K562 (cell line): ENCODE data around the gene ATG10. TPM values are rescaled to one million over a fixed set of nuclear protein-coding genes. Genes with fewer than 3 reads are reported as not detected.
A peak's percentile ranks its signal among the peaks of the same experiment; 100 is the strongest.

Experiments
- ATAC-seq: fragments of 200-7000 bp; cut with Tn5 transposase; 3 replicates; pipeline ENCODE4 v1.9.1; 2020; ENCODE audit warnings: moderate library complexity
- BruUV-seq: library from RNA; stranded (reverse); fragments of 400-500 nt; replicated peaks from 2 replicates; lab custom pipeline; 2021; lab: Mats Ljungman, UMichigan
- CTCF ChIA-PET: fragments of 300-600 bp; formaldehyde crosslinking; extraction: SDS; loops from one replicate; lab custom pipeline; 2021; ENCODE audit warnings: low intra/inter-chr PET ratio; lab: Yijun Ruan, JAX
- POLR2A ChIA-PET: fragments of 300-600, 350-650 bp; sonication (Branson Sonifier 250); formaldehyde crosslinking; extraction: SDS; loops from one replicate; lab custom pipeline; 2021; ENCODE audit warnings: antibody characterized with exemption, inconsistent platforms; lab: Yijun Ruan, JAX
- DNase-seq, 4 experiments: peaks; one replicate each; pipeline versions ENCODE4 v3.0.0 to v3.0.0-alpha.2; 2011 to 2018; ENCODE audit warnings: low spot score in 3 of 4, mixed read lengths in 3 of 4; ENCODE audit errors: extremely low read depth in 1 of 4
- FAIRE-seq: peaks from 2 replicates; lab custom pipeline; 2011; peaks lifted over from hg19 to GRCh38; lab: Jason Lieb, UNC
- H2AFZ ChIP-seq: 2 replicates; pipeline ENCODE4 v1.6.0; 2011; ENCODE audit warnings: low read depth, low read length, control low read depth, inconsistent platforms
- H3K27ac ChIP-seq: fragments of 200-600 bp; 3 replicates; pipeline ENCODE4 v1.8.0; 2011; ENCODE audit warnings: low read depth, mild to moderate bottlenecking, control low read depth, inconsistent platforms, low read length, moderate library complexity, mixed read lengths; ENCODE audit errors: extremely low read depth
- H3K27me3 ChIP-seq, 2 experiments: fragments of 300-600 bp in 1 of 2; 2 replicates in 1 of 2; 3 replicates in 1 of 2; pipeline versions ENCODE4 v1.6.0 to v1.8.0; 2011; ENCODE audit warnings: inconsistent platforms in 2 of 2, low read length in 2 of 2, mild to moderate bottlenecking in 1 of 2, mixed read lengths in 1 of 2, moderate library complexity in 1 of 2; ENCODE audit not compliant: control insufficient read depth in 2 of 2, insufficient read depth in 2 of 2
- H3K36me3 ChIP-seq: fragments of 300-600 bp; 3 replicates; pipeline ENCODE4 v1.8.0; 2011; ENCODE audit warnings: mild to moderate bottlenecking, low read length, inconsistent platforms; ENCODE audit not compliant: control insufficient read depth, insufficient read depth
- H3K4me1 ChIP-seq, 2 experiments: fragments of 200-600 bp in 1 of 2; replicated peaks in 1 of 2; 2 replicates in 1 of 2; 3 replicates in 1 of 2; pipeline versions ENCODE4 v1.5.1 to v1.8.0; 2011; ENCODE audit warnings: inconsistent platforms in 2 of 2, low read length in 2 of 2, mild to moderate bottlenecking in 1 of 2, mixed read lengths in 1 of 2, moderate library complexity in 1 of 2; ENCODE audit not compliant: control insufficient read depth in 2 of 2, insufficient read depth in 2 of 2
- H3K4me2 ChIP-seq: 2 replicates; pipeline ENCODE4 v1.6.1; 2011; ENCODE audit warnings: low read length, control low read depth, inconsistent platforms, mixed read lengths; ENCODE audit not compliant: insufficient read depth
- H3K4me3 ChIP-seq: fragments of 200-600 bp; sonication (generic), shearing (Covaris generic); 2 replicates; pipeline ENCODE4 v1.5.1; 2016; ENCODE audit warnings: control low read depth, inconsistent platforms
- H3K79me2 ChIP-seq: fragments of 200-600 bp; 3 replicates; pipeline ENCODE4 v1.8.0; 2011; ENCODE audit warnings: low read length, inconsistent platforms; ENCODE audit not compliant: control insufficient read depth, insufficient read depth
- H3K9ac ChIP-seq, 2 experiments: 2 replicates each; pipeline versions ENCODE4 v1.6.0 to v1.6.1; 2011; ENCODE audit warnings: low read depth in 2 of 2, low read length in 2 of 2, control low read depth in 1 of 2, inconsistent platforms in 1 of 2, mild to moderate bottlenecking in 1 of 2, mixed read lengths in 1 of 2; ENCODE audit not compliant: insufficient read depth in 1 of 2
- H3K9me1 ChIP-seq: one replicate; pipeline ENCODE4 v1.6.0; 2011; ENCODE audit warnings: inconsistent platforms, mild to moderate bottlenecking, low read length, moderate library complexity; ENCODE audit not compliant: control insufficient read depth, insufficient read depth
- H3K9me3 ChIP-seq: replicated peaks from 2 replicates; pipeline ENCODE4 v1.5.1; 2011; ENCODE audit warnings: low read depth, low read length, inconsistent platforms; ENCODE audit not compliant: control insufficient read depth, insufficient read depth
- H4K20me1 ChIP-seq: replicated peaks from 2 replicates; pipeline ENCODE4 v1.6.1; 2011; ENCODE audit warnings: low read length, inconsistent platforms, mixed read lengths; ENCODE audit not compliant: control insufficient read depth, insufficient read depth
- DACH1 ChIP-seq: fragments of 450-650 bp; IDR thresholded peaks from 2 replicates; pipeline ENCODE4 v1.6.1; 2018; ENCODE audit not compliant: partially characterized antibody
- ETV1 ChIP-seq: fragments of 450-650 bp; conservative IDR thresholded peaks from 2 replicates; pipeline ENCODE4 v1.6.1; 2016; ENCODE audit warnings: missing genetic modification characterization, control low read depth, low read depth, missing compliant biosample characterization
- FOXK2 ChIP-seq, 2 experiments: fragments of 450-650 bp; IDR thresholded peaks in 1 of 2; conservative IDR thresholded peaks in 1 of 2; 2 replicates each; pipeline ENCODE4 v1.6.1; 2016; ENCODE audit warnings: low read depth in 2 of 2, mild to moderate bottlenecking in 1 of 2
- GATA2 ChIP-seq: sonication (generic); formaldehyde crosslinking; IDR thresholded peaks from 2 replicates; pipeline ENCODE4 v1.4.0; 2020; ENCODE audit warnings: mild to moderate bottlenecking, missing genetic modification reagents
- GATAD2B ChIP-seq: fragments of 450-650 bp; IDR thresholded peaks from 2 replicates; pipeline ENCODE4 v1.6.1; 2017; ENCODE audit warnings: mild to moderate bottlenecking, borderline replicate concordance
- HMG20B ChIP-seq: fragments of 250-450 bp; sonication (Bioruptor Pico); IDR thresholded peaks from 2 replicates; pipeline ENCODE4 v1.5.0; 2021; ENCODE audit warnings: mild to moderate bottlenecking
- JUNB ChIP-seq: fragments of 450-650 bp; formaldehyde crosslinking; conservative IDR thresholded peaks from 2 replicates; pipeline ENCODE4 v1.4.0; 2020; ENCODE audit warnings: mild to moderate bottlenecking
- MAX ChIP-seq: sonication (generic); formaldehyde crosslinking; IDR thresholded peaks from 2 replicates; pipeline ENCODE4 v1.9.0; 2022; ENCODE audit warnings: mild to moderate bottlenecking, missing genetic modification reagents
- MTA3 ChIP-seq: fragments of 450-650 bp; formaldehyde crosslinking; IDR thresholded peaks from 2 replicates; pipeline ENCODE4 v1.6.1; 2017; ENCODE audit warnings: mild to moderate bottlenecking, borderline replicate concordance
- NEUROD1 ChIP-seq: fragments of 150-350 bp; IDR thresholded peaks from 2 replicates; pipeline ENCODE4 v1.6.1; 2014; ENCODE audit warnings: borderline replicate concordance, low read length, low read depth; ENCODE audit not compliant: partially characterized antibody
- RFX7 ChIP-seq: fragments of 250-450 bp; sonication (Bioruptor Pico); IDR thresholded peaks from 2 replicates; pipeline ENCODE4 v1.5.1; 2021; ENCODE audit warnings: mild to moderate bottlenecking
- SMAD4 ChIP-seq: fragments of 250-450 bp; sonication (Bioruptor Pico); conservative IDR thresholded peaks from 2 replicates; pipeline ENCODE4 v1.8.0; 2021; ENCODE audit warnings: inconsistent platforms, mild to moderate bottlenecking, moderate library complexity
- SMARCE1 ChIP-seq: fragments of 450-650 bp; IDR thresholded peaks from 2 replicates; pipeline ENCODE4 v1.7.1; 2016; ENCODE audit warnings: mild to moderate bottlenecking
- SP1 ChIP-seq: sonication (generic); formaldehyde crosslinking; IDR thresholded peaks from 2 replicates; pipeline ENCODE4 v1.8.1; 2022; ENCODE audit warnings: mild to moderate bottlenecking, missing genetic modification reagents
- THRAP3 ChIP-seq: fragments of 450-650 bp; IDR thresholded peaks from 2 replicates; pipeline ENCODE4 v1.6.1; 2016; ENCODE audit warnings: mild to moderate bottlenecking, inconsistent platforms, borderline replicate concordance
- XRCC4 ChIP-seq: IDR thresholded peaks from one replicate; pipeline ENCODE4 v1.6.1; 2011; ENCODE audit not compliant: insufficient read depth, insufficient read length; ENCODE audit errors: extremely low read depth
- XRCC5 ChIP-seq: fragments of 200-400 bp; formaldehyde crosslinking; IDR thresholded peaks from 2 replicates; pipeline ENCODE4 v1.6.1; 2017; ENCODE audit warnings: low read depth, mild to moderate bottlenecking, low read length
- ZNF134 ChIP-seq: fragments of 250-450 bp; sonication (Bioruptor Pico); conservative IDR thresholded peaks from 2 replicates; pipeline ENCODE4 v1.4.0; 2020
- ZNF644 ChIP-seq: fragments of 200-800 bp; sonication (Bioruptor generic); IDR thresholded peaks from 2 replicates; pipeline ENCODE4 v1.6.1; 2016; ENCODE audit warnings: low read depth, missing genetic modification characterization, missing compliant biosample characterization
- WGBS: fragments of 100-300 bp; shearing (Covaris generic); methylation state at CpG from one replicate; pipeline ENCODE4 v1.1.6; 2016; ENCODE audit warnings: low coverage, mixed read lengths; ENCODE audit not compliant: insufficient coverage; ENCODE audit errors: missing lambda C conversion rate; 5-methylcytosine and 5-hydroxymethylcytosine counted together
- in situ Hi-C: fragments of 300-500 bp; cut with MboI; formaldehyde crosslinking; loops from 4 replicates; pipeline ENCODE4 v1.15.0; 2018; ENCODE audit warnings: inconsistent platforms, mixed read lengths
- intact Hi-C: fragments of 100-400 bp; cut with micrococcal nuclease; formaldehyde crosslinking; loops from 2 replicates; pipeline ENCODE4 v1.14.2; 2022
- polyA plus RNA-seq, 8 experiments: library from polyadenylated mRNA; depleted of rRNA in 4 of 8; stranded (reverse) in 5 of 8; unstranded in 3 of 8; fragments of >200 nt; fragmentation: Nextera tagmentation in 2 of 8; fragmentation: Illumina TruSeq in 1 of 8; extraction: Ambion mirVana in 2 of 8; extraction: Trizol in 1 of 8; gene quantifications; 2 replicates each; pipeline versions ENCODE4 v1.2.1 to v1.2.3, GENCODE V29; 2011 to 2014; ENCODE audit warnings: inconsistent platforms in 1 of 8, missing spikeins in 1 of 8
- total RNA-seq, 7 experiments: library from RNA; depleted of rRNA in 6 of 7; stranded (reverse); fragments of >200 nt in 6 of 7; fragmentation: Illumina TruSeq in 2 of 7; extraction: Trizol in 2 of 7; gene quantifications; 2 replicates each; pipeline versions ENCODE4 v1.2.1 to v1.2.3, GENCODE V29; 2011 to 2021; ENCODE audit warnings: low replicate concordance in 1 of 7
- TF ChIP-seq, protein P1 (sequence below), 3 experiments: IDR thresholded peaks in 2 of 3; conservative IDR thresholded peaks in 1 of 3; 2 replicates each; pipeline ENCODE4 v1.5.1; 2011 to 2012; ENCODE audit warnings: low read length in 3 of 3, mild to moderate bottlenecking in 3 of 3, control low read depth in 2 of 3, improper control_type of control experiment in 1 of 3, inconsistent platforms in 1 of 3, low read depth in 1 of 3, mixed read lengths in 1 of 3, moderate library complexity in 1 of 3; ENCODE audit not compliant: insufficient read depth in 2 of 3

The ATG10 gene
- total and polyA plus RNA-seq, 9 of the 15 experiments (the other 6 are each of a cell fraction or from before 2014, with no cell fraction given) = 7.0 to 18.8 (median 14.6) TPM

GRCh38 chr5:82197550-82197949, 225.7 kb downstream of the ATG10 start:
- H4K20me1 ChIP-seq = no peaks in the 10 kb centered on the region
- ChIA-PET POLR2A (no interaction called here), CTCF (no interaction called here)
- H3K9ac ChIP-seq = no peak overlapping the region
- intact Hi-C loops (no loop called here), in situ Hi-C loops (no loop called here)
- H3K9me3 ChIP-seq = no peaks in the 10 kb centered on the region
- no peak overlapping the region for H3K4me2 ChIP-seq
- H2AFZ ChIP-seq = no peak overlapping the region
- no peaks in the 10 kb centered on the region for H3K36me3 ChIP-seq
- H3K4me1 ChIP-seq = no peaks in the 10 kb centered on the region
- DNase-seq = no peak
- no peak for FAIRE-seq
- H3K9me1 ChIP-seq = no peaks in the 10 kb centered on the region
- no peak for ATAC-seq
- H3K27me3 ChIP-seq = no peaks in the 10 kb centered on the region
- no peak overlapping the region for H3K27ac ChIP-seq
- H3K79me2 ChIP-seq = no peaks in the 10 kb centered on the region
- no peak overlapping the region for H3K4me3 ChIP-seq
- 0% methylated on average over 1 of the region's 1 CpG for WGBS
- no TSS peak for BruUV-seq
- TF ChIP-seq DACH1 (peak; percentile 93), HMG20B (CRISPR knock-in tag) (no peak), SMARCE1 (no peak), JUNB (no peak), SMAD4 (CRISPR knock-in tag) (no peak), NEUROD1 (no peak), ETV1 (no peak), XRCC4 (no peak), MAX (CRISPR knock-in tag) (no peak), FOXK2 (conservative IDR thresholded peaks at IDR 0.05 in 1 of 2, IDR thresholded peaks at IDR 0.05 in 1 of 2; ENCODE audit: low read depth in 2 of 2) (no peak), SP1 (CRISPR knock-in tag) (no peak), ZNF134 (CRISPR knock-in tag) (no peak), THRAP3 (no peak), RFX7 (CRISPR knock-in tag) (no peak), GATA2 (CRISPR knock-in tag) (0 out of 2 replicates have a peak, but pooled peaks have one; percentile 13), MTA3 (no peak), GATAD2B (peak; percentile 34; the same call in 1 of the 2 replicates), ZNF644 (no peak), XRCC5 (no peak)
- TF ChIP-seq, protein P1, sequence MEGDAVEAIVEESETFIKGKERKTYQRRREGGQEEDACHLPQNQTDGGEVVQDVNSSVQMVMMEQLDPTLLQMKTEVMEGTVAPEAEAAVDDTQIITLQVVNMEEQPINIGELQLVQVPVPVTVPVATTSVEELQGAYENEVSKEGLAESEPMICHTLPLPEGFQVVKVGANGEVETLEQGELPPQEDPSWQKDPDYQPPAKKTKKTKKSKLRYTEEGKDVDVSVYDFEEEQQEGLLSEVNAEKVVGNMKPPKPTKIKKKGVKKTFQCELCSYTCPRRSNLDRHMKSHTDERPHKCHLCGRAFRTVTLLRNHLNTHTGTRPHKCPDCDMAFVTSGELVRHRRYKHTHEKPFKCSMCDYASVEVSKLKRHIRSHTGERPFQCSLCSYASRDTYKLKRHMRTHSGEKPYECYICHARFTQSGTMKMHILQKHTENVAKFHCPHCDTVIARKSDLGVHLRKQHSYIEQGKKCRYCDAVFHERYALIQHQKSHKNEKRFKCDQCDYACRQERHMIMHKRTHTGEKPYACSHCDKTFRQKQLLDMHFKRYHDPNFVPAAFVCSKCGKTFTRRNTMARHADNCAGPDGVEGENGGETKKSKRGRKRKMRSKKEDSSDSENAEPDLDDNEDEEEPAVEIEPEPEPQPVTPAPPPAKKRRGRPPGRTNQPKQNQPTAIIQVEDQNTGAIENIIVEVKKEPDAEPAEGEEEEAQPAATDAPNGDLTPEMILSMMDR (IDR thresholded peaks at IDR 0.05 in 2 of 3, conservative IDR thresholded peaks at IDR 0.05 in 1 of 3; ENCODE audit: insufficient read depth in 2 of 3, low read depth in 1 of 3, low read length in 3 of 3) = no peak
